Measurements from ENCODE around the gene ADORA1. TPM values are rescaled to one million over a fixed set of nuclear protein-coding genes. Genes with fewer than 3 reads are reported as not detected.

ADORA1 gene
- total RNA-seq, 2 donors from 2014 or later: 0.15 to 0.18 TPM

GRCh38 chr1:203199481-203199815 lies 71.9 kb downstream of the ADORA1 start:
- Mint-ChIP-seq H3K4me1 (no peaks in the 10 kb centered on the region), H3K27ac (no peak overlapping the region), H3K36me3 (ENCODE audit: low read depth) (peaks cover 2% of the 10 kb centered on the region), H3K4me3 (no peak overlapping the region), H3K27me3 (peaks cover 58% of the 10 kb centered on the region)
- no peak for DNase-seq
- no peak for ATAC-seq
- H3K9me3 ChIP-seq (ENCODE audit: control insufficient read depth, low read length, poor library complexity, severe bottlenecking): no peaks in the 10 kb centered on the region

- H3K9me3 ChIP-seq (ENCODE audit: control insufficient read depth, low read length, poor library complexity, severe bottlenecking): no peaks in the 10 kb centered on the region
- ATAC-seq: no peak
- H3K4me3 Mint-ChIP-seq: no peak overlapping the region
- peaks cover 58% of the 10 kb centered on the region for H3K27me3 Mint-ChIP-seq
- no peak overlapping the region for H3K27ac Mint-ChIP-seq
- H3K4me1 Mint-ChIP-seq: no peaks in the 10 kb centered on the region
- DNase-seq: no peak
- peaks cover 2% of the 10 kb centered on the region for H3K36me3 Mint-ChIP-seq (ENCODE audit: low read depth)
Observed at GRCh38 chr1:203199816-203200571, 72.5 kb downstream of the ADORA1 start.

GRCh38 chr1:203200916-203201315 lies 73.4 kb downstream of the ADORA1 start:
- Mint-ChIP-seq H3K4me1 (no peaks in the 10 kb centered on the region), H3K27ac (peak overlapping the region; percentile 34), H3K27me3 (peaks cover 51% of the 10 kb centered on the region), H3K36me3 (ENCODE audit: low read depth) (peaks cover 2% of the 10 kb centered on the region), H3K4me3 (no peak overlapping the region)
- H3K9me3 ChIP-seq (ENCODE audit: control insufficient read depth, low read length, poor library complexity, severe bottlenecking): no peaks in the 10 kb centered on the region
- no peak for DNase-seq
- ATAC-seq: no peak

GRCh38 chr1:203201516-203202205 lies 74.1 kb downstream of the ADORA1 start:
- H3K9me3 ChIP-seq (ENCODE audit: control insufficient read depth, low read length, poor library complexity, severe bottlenecking): no peaks in the 10 kb centered on the region
- Mint-ChIP-seq H3K4me3 (no peak overlapping the region), H3K36me3 (ENCODE audit: low read depth) (peaks cover 2% of the 10 kb centered on the region), H3K4me1 (no peaks in the 10 kb centered on the region), H3K27ac (peak overlapping the region; percentile 34), H3K27me3 (peaks cover 51% of the 10 kb centered on the region)
- no peak for DNase-seq
- no peak for ATAC-seq

- Mint-ChIP-seq H3K4me1 (no peaks in the 10 kb centered on the region), H3K27me3 (peaks cover 58% of the 10 kb centered on the region), H3K27ac (no peak overlapping the region), H3K4me3 (no peak overlapping the region), H3K36me3 (ENCODE audit: low read depth) (peaks cover 2% of the 10 kb centered on the region)
- H3K9me3 ChIP-seq (ENCODE audit: control insufficient read depth, low read length, poor library complexity, severe bottlenecking): no peaks in the 10 kb centered on the region
- DNase-seq: no peak
- ATAC-seq: no peak
Observed at GRCh38 chr1:203202431-203203245, 75.1 kb downstream of the ADORA1 start.

- H3K36me3 Mint-ChIP-seq (ENCODE audit: low read depth): peaks cover 2% of the 10 kb centered on the region
- no peaks in the 10 kb centered on the region for H3K9me3 ChIP-seq (ENCODE audit: control insufficient read depth, low read length, poor library complexity, severe bottlenecking)
- no peaks in the 10 kb centered on the region for H3K4me1 Mint-ChIP-seq
- no peak overlapping the region for H3K27ac Mint-ChIP-seq
- DNase-seq: no peak
- ATAC-seq: no peak
- no peak overlapping the region for H3K4me3 Mint-ChIP-seq
- H3K27me3 Mint-ChIP-seq: peaks cover 46% of the 10 kb centered on the region
Observed at GRCh38 chr1:203204756-203205155, 77.2 kb downstream of the ADORA1 start.

- H3K36me3 Mint-ChIP-seq (ENCODE audit: low read depth): no peaks in the 10 kb centered on the region
- H3K4me3 Mint-ChIP-seq: no peak overlapping the region
- H3K27me3 Mint-ChIP-seq: peaks cover 32% of the 10 kb centered on the region
- ATAC-seq (no peak), DNase-seq (no peak)
- no peak overlapping the region for H3K27ac Mint-ChIP-seq
- no peaks in the 10 kb centered on the region for H3K4me1 Mint-ChIP-seq
- H3K9me3 ChIP-seq (ENCODE audit: control insufficient read depth, low read length, poor library complexity, severe bottlenecking): no peaks in the 10 kb centered on the region
Observed at GRCh38 chr1:203206129-203206687, 78.7 kb downstream of the ADORA1 start.

GRCh38 chr1:203207751-203208150 lies 80.2 kb downstream of the ADORA1 start:
- Mint-ChIP-seq H3K27me3 (peaks cover 20% of the 10 kb centered on the region), H3K4me3 (no peak overlapping the region), H3K27ac (no peak overlapping the region), H3K4me1 (no peaks in the 10 kb centered on the region), H3K36me3 (ENCODE audit: low read depth) (no peaks in the 10 kb centered on the region)
- no peaks in the 10 kb centered on the region for H3K9me3 ChIP-seq (ENCODE audit: control insufficient read depth, low read length, poor library complexity, severe bottlenecking)
- ATAC-seq (no peak), DNase-seq (no peak)

- H3K4me3 Mint-ChIP-seq: no peak overlapping the region
- H3K27me3 Mint-ChIP-seq: peaks cover 20% of the 10 kb centered on the region
- H3K36me3 Mint-ChIP-seq (ENCODE audit: low read depth): no peaks in the 10 kb centered on the region
- no peaks in the 10 kb centered on the region for H3K4me1 Mint-ChIP-seq
- H3K27ac Mint-ChIP-seq: no peak overlapping the region
- ATAC-seq: no peak
- DNase-seq: no peak
- H3K9me3 ChIP-seq (ENCODE audit: control insufficient read depth, low read length, poor library complexity, severe bottlenecking): no peaks in the 10 kb centered on the region
Observed at GRCh38 chr1:203208181-203208580, 80.7 kb downstream of the ADORA1 start.

- H3K9me3 ChIP-seq (ENCODE audit: control insufficient read depth, low read length, poor library complexity, severe bottlenecking): no peaks in the 10 kb centered on the region
- H3K4me1 Mint-ChIP-seq: peaks cover 3% of the 10 kb centered on the region
- H3K27ac Mint-ChIP-seq: no peak overlapping the region
- H3K4me3 Mint-ChIP-seq: no peak overlapping the region
- DNase-seq (no peak), ATAC-seq (no peak)
- H3K27me3 Mint-ChIP-seq: peaks cover 14% of the 10 kb centered on the region
- no peaks in the 10 kb centered on the region for H3K36me3 Mint-ChIP-seq (ENCODE audit: low read depth)
Observed at GRCh38 chr1:203210350-203210749, 82.8 kb downstream of the ADORA1 start.

- no peak for ATAC-seq
- no peak overlapping the region for H3K27ac Mint-ChIP-seq
- peaks cover 14% of the 10 kb centered on the region for H3K27me3 Mint-ChIP-seq
- no peak overlapping the region for H3K4me3 Mint-ChIP-seq
- no peaks in the 10 kb centered on the region for H3K9me3 ChIP-seq (ENCODE audit: control insufficient read depth, low read length, poor library complexity, severe bottlenecking)
- no peak for DNase-seq
- H3K4me1 Mint-ChIP-seq: peaks cover 3% of the 10 kb centered on the region
- H3K36me3 Mint-ChIP-seq (ENCODE audit: low read depth): no peaks in the 10 kb centered on the region
Observed at GRCh38 chr1:203210988-203211387, 83.5 kb downstream of the ADORA1 start.

GRCh38 chr1:203211812-203212211 lies 84.3 kb downstream of the ADORA1 start:
- ATAC-seq: no peak
- Mint-ChIP-seq H3K4me3 (no peak overlapping the region), H3K36me3 (ENCODE audit: low read depth) (no peaks in the 10 kb centered on the region)

GRCh38 chr1:203213126-203213525 lies 85.6 kb downstream of the ADORA1 start:
- DNase-seq (no peak), ATAC-seq (no peak)
- Mint-ChIP-seq H3K4me3 (no peak overlapping the region), H3K27ac (no peak overlapping the region), H3K4me1 (peaks cover 8% of the 10 kb centered on the region), H3K27me3 (peaks cover 16% of the 10 kb centered on the region), H3K36me3 (ENCODE audit: low read depth) (no peaks in the 10 kb centered on the region)
- no peaks in the 10 kb centered on the region for H3K9me3 ChIP-seq (ENCODE audit: control insufficient read depth, low read length, poor library complexity, severe bottlenecking)

More at GRCh38 chr1:203211812-203212211, 84.3 kb downstream of the ADORA1 start:
- no peak for DNase-seq
- peaks cover 8% of the 10 kb centered on the region for H3K4me1 Mint-ChIP-seq
- no peaks in the 10 kb centered on the region for H3K9me3 ChIP-seq (ENCODE audit: control insufficient read depth, low read length, poor library complexity, severe bottlenecking)
- peaks cover 21% of the 10 kb centered on the region for H3K27me3 Mint-ChIP-seq
- H3K27ac Mint-ChIP-seq: peak overlapping the region; percentile 21
